Neural crest cell (in vitro differentiated cells): ENCODE data around the gene KCND1. TPM values are rescaled to one million over a fixed set of nuclear protein-coding genes. Genes with fewer than 3 reads are reported as not detected.

ENCODE experiments used
- DNase-seq: peaks from one replicate; pipeline ENCODE4 v3.0.0; 2021; ENCODE audit warnings: low read depth, mixed read lengths, low spot score
- H3K27ac Mint-ChIP-seq: one replicate; pipeline ENCODE4 v1.8.0; 2021; ENCODE audit warnings: mild to moderate bottlenecking, mixed read lengths; ENCODE audit not compliant: unreplicated experiment
- H3K27me3 Mint-ChIP-seq: 2 replicates; pipeline ENCODE4 v1.8.0; 2021; ENCODE audit warnings: low read depth, mild to moderate bottlenecking, mixed read lengths
- H3K36me3 Mint-ChIP-seq: 2 replicates; pipeline ENCODE4 v1.8.0; 2021; ENCODE audit warnings: low read depth, mild to moderate bottlenecking, mixed read lengths
- H3K4me1 Mint-ChIP-seq: 2 replicates; pipeline ENCODE4 v1.8.0; 2021; ENCODE audit warnings: mixed read lengths
- H3K4me3 Mint-ChIP-seq: one replicate; pipeline ENCODE4 v1.8.0; 2021; ENCODE audit warnings: mild to moderate bottlenecking, mixed read lengths
- H3K9me3 Mint-ChIP-seq: 2 replicates; pipeline ENCODE4 v1.8.0; 2021; ENCODE audit warnings: mixed read lengths
- CTCF ChIP-seq: fragments of 200-600 bp; sonication (generic); conservative IDR thresholded peaks from 2 replicates; pipeline ENCODE4 v1.5.0; 2021; ENCODE audit warnings: antibody characterized with exemption, mild to moderate bottlenecking
- total RNA-seq: library from RNA; stranded (reverse); gene quantifications from 2 replicates; pipeline ENCODE4 v1.2.1, GENCODE V29; 2021

The KCND1 gene
- total RNA-seq, 1 donor from 2014 or later, result 1.2 TPM

- TF ChIP-seq CTCF, result no peak
- no peaks in the 10 kb centered on the region for H3K27me3 Mint-ChIP-seq
- no peaks in the 10 kb centered on the region for H3K9me3 Mint-ChIP-seq
- H3K27ac Mint-ChIP-seq, result peak overlapping the region; percentile 100
- peaks cover 13% of the 10 kb centered on the region for H3K4me1 Mint-ChIP-seq
- H3K36me3 Mint-ChIP-seq, result no peaks in the 10 kb centered on the region
- DNase-seq, result peak; percentile 78
- H3K4me3 Mint-ChIP-seq, result peak overlapping the region; percentile 97
Measured at GRCh38 chrX:48957827-48958634, 13.6 kb downstream of the KCND1 start.

GRCh38 chrX:48957477-48957826 lies 14.2 kb downstream of the KCND1 start, which contains the start of gene OTUD5:
Gene OTUD5 (minus strand): TSS chrX:48957607. CDS start chrX:48957570, 37 bp downstream.
- no peaks in the 10 kb centered on the region for H3K27me3 Mint-ChIP-seq
- peak within 1 kb of the TSS; percentile 100 for H3K27ac Mint-ChIP-seq
- H3K4me1 Mint-ChIP-seq, result peaks cover 13% of the 10 kb centered on the region
- TF ChIP-seq CTCF, result no peak
- H3K36me3 Mint-ChIP-seq, result no peaks in the 10 kb centered on the region
- H3K4me3 Mint-ChIP-seq, result peak within 1 kb of the TSS; percentile 97
- no peaks in the 10 kb centered on the region for H3K9me3 Mint-ChIP-seq
- DNase-seq, result no peak

- H3K27me3 Mint-ChIP-seq, result no peaks in the 10 kb centered on the region
- H3K4me1 Mint-ChIP-seq, result peaks cover 13% of the 10 kb centered on the region
- peak overlapping the region; percentile 88 for H3K4me3 Mint-ChIP-seq
- peak overlapping the region; percentile 43 for H3K27ac Mint-ChIP-seq
- H3K9me3 Mint-ChIP-seq, result no peaks in the 10 kb centered on the region
- H3K36me3 Mint-ChIP-seq, result no peaks in the 10 kb centered on the region
- no peak for TF ChIP-seq CTCF
- DNase-seq, result no peak
Measured at GRCh38 chrX:48956728-48957414, 14.8 kb downstream of the KCND1 start.

GRCh38 chrX:48948589-48948988 lies 23.1 kb downstream of the KCND1 start:
- no peak for DNase-seq
- H3K27ac Mint-ChIP-seq, result no peak overlapping the region
- H3K36me3 Mint-ChIP-seq, result no peaks in the 10 kb centered on the region
- peaks cover 5% of the 10 kb centered on the region for H3K4me1 Mint-ChIP-seq
- no peak overlapping the region for H3K4me3 Mint-ChIP-seq
- no peak for TF ChIP-seq CTCF
- H3K27me3 Mint-ChIP-seq, result no peaks in the 10 kb centered on the region
- no peaks in the 10 kb centered on the region for H3K9me3 Mint-ChIP-seq

GRCh38 chrX:48945517-48946348 lies 25.9 kb downstream of the KCND1 start:
- Mint-ChIP-seq H3K27me3 (no peaks in the 10 kb centered on the region), H3K9me3 (no peaks in the 10 kb centered on the region), H3K27ac (no peak overlapping the region), H3K4me1 (peaks cover 9% of the 10 kb centered on the region), H3K36me3 (peaks cover 5% of the 10 kb centered on the region), H3K4me3 (no peak overlapping the region)
- TF ChIP-seq CTCF, result peak; percentile 77
- peak; percentile 25 for DNase-seq
